IPS-NIHi7 (cell line): ENCODE data around the gene DNAAF1.
"Not testable (repeated sequence)": the region's sequence is repeated elsewhere in the genome, so short reads cannot be mapped to it uniquely, and the experiment has no call there.

Source experiments
- DNase-seq: peaks from one replicate; pipeline ENCODE4 v3.0.0; 2012; ENCODE audit warnings: mixed read lengths; ENCODE audit errors: extremely low spot score

The DNAAF1 gene

DNA sequence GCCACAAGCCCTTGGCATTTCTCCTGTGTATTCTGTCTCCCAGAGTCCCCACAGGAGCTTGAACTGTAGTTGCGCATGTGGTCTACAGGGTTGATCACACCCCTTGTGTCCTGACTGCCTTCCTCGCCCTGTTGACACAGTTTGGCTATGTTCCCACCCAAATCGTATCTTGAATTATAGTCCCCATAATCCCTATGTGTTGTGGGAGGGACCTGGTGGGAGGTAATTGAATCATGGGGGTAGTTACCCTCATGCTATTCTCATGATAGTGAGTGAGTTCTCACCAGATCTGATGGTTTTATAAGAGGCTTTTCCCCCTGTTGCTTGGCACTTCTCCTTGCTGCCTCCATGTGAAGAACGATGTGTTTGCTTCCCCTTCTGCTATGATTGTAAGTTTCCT lies 67.0 kb downstream of the DNAAF1 start:
- DNase-seq, result no peak

- no peak for DNase-seq
Observed at GRCh38 chr16:84212631-84213030, 67.5 kb downstream of the DNAAF1 start.

DNA sequence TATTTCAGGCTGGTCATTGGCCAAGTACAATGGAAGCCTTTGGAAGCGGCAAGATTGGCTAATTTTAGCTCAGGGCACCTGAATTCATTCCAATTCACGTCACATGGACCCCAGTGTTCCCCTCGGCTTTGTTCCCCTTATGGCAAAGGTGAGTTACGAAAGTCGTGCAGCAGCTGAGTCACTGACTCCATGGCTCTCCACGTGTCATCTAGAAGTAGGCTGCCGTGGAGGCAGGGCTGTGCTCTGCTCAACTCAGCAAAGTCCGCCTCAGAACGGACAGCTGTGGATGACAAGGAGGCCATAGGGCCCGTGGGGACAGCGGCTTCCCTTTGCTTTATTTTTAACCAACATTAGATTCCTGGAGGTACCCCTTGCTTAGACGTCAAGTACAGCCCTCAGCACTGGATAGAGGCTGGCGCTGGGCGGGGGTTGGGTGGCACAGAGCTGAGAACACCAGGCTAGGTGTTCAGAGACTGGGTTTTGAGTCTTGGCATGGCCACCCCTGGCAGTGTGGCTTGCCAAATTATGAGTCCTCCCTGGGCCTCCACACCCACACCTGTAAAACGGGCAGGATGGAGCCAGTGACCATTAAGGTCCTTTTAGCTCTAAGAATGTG lies 69.5 kb downstream of the DNAAF1 start:
- no peak for DNase-seq

DNA sequence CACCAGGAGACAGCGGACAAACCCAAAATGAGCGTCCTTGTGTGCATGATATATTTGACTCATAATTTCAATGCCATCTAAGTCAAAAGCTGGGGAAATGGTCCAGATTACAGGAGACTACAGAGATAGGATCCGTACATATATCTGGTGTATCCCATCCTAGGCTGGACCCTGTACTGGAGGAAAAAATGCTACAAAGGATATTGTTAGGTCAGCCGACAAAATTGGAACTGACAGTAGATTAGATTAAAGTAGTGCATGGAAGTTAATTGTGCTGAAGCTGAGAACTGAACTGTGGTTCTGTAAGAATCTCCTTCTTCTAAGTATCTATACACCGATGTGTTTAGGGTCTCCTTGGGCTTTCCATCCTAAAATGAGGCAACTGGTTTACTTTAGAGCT lies 70.4 kb downstream of the DNAAF1 start:
- no peak for DNase-seq

DNA sequence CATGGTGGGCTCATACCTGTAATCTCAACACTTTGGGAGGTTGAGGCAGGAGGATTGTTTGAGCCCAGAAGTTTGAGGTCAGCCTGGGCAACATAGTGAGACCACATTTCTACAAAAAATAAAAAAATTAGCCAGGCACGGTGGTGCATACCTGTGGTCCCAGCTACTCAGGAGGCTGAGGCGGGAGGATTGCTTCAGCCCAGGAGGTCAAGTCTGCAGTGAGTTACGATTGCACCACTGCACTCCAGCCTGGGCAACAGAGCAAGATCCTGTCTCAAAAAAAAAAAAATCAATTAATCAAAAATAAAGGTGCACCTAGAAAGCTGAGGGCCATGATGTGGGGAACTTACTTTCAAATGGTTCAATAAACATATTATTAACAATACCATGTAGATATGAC lies 71.0 kb downstream of the DNAAF1 start:
- DNase-seq, result not testable (repeated sequence)

- DNase-seq, result no peak
Observed at GRCh38 chr16:84218176-84218823, 73.2 kb downstream of the DNAAF1 start.

DNA sequence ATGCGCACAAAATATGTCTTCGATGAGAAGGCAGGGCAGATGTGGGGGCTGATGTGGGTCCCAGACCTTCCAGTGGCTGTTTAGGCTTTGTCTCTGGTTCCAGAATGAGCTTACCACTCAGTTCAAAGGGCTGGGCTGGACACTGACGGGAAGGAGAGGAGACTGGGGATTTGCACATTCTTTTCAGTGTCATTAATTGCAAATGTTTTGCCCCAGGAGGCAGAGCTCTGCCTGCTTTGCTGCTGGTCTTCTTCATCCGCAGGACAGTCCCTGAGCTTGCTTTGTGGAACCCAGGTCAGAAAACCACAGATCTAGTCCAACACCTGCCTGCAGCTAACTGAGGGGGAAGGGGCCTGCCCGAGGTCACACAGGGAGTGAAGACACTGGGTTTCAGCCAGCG lies 73.8 kb downstream of the DNAAF1 start:
- no peak for DNase-seq

GRCh38 chr16:84220851-84221250 lies 75.7 kb downstream of the DNAAF1 start:
- DNase-seq, result no peak

DNA sequence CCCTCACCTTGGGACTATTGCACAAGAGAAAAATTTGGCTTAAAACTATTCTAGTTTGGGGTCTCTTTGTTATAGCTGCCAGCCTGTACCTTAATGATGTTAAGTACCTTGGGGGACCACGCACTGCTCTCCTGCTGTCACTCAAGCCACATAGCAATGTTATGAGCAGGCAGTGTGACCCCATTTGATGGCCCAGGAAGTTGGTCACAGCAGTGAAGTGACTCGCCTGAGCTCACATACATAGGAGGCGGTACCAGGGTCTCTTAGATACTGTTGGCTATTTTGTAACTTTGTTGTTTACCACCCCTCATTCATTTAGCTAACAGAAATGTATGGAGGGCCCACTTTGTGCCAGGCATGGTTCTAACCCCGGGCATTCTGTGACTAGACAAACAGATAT lies 78.3 kb downstream of the DNAAF1 start:
- DNase-seq, result no peak

GRCh38 chr16:84224554-84224953 lies 79.4 kb downstream of the DNAAF1 start:
- no peak for DNase-seq

DNA sequence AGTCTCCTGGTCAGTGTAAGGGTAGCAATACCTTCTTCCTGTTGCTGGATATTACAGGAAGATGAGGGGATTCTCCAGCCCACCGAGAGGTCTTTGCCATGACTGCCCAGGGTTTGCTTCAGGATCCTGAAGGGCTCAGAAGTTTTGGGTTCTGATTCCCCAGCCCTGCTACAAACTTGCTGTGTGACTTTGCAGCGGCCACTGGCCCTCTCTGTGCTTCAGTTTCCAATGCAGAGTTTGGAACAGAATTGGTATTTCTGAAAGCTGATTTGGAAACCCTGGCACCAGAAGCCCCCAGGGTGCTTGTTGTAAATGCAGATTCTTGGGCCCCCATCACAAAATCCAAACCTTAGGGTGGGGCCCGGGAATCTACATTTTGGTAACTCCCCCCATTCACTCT lies 80.0 kb downstream of the DNAAF1 start:
- DNase-seq, result no peak

DNA sequence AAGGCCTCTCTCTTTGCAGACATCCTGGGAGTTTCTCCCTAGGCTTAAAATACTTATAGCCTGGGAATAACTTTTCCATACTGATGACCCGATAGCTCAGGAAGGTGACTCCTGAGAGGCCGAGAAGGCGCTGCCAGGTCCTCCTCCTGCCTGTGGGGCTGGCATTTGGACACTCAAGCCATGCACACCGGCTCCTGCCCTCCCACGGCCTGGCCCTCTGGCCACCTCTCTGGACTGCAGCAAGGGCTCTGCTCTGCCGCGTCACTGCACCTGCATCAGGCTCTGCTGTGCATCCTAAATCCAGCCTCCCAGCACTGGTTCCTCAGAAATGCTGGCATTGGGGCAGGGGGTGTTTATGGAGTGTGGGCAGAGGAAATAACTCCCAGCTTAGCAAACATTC lies 80.5 kb downstream of the DNAAF1 start:
- DNase-seq, result no peak

DNA sequence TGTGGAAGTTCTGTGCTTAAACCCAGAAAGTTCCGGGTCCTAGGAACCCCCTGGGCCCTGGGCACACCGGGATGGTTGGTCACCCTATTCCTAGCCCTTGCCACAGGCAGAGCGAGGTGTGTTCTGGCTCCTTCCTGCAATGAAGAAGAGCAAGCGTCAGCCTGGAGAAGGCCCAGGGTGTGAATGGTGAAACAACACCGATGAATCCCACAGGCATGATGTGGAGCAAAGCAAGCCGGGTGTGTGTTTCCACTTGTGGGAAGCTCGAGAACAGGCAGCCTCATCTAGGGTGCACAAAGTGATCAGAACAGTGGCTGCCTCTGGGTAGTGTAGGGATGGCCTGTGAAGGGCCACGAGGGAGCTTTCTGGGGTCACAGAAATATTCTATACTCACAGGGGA lies 80.9 kb downstream of the DNAAF1 start:
- no peak for DNase-seq
